ENCODE results near the gene SLC25A45. TPM values are rescaled to one million over a fixed set of nuclear protein-coding genes. Genes with fewer than 3 reads are reported as not detected.

The SLC25A45 gene
- total and polyA plus RNA-seq, 2 donors (not counting 1 experiment from before 2014, with no cell fraction given), result 0.52 to 1.5 TPM

DNA sequence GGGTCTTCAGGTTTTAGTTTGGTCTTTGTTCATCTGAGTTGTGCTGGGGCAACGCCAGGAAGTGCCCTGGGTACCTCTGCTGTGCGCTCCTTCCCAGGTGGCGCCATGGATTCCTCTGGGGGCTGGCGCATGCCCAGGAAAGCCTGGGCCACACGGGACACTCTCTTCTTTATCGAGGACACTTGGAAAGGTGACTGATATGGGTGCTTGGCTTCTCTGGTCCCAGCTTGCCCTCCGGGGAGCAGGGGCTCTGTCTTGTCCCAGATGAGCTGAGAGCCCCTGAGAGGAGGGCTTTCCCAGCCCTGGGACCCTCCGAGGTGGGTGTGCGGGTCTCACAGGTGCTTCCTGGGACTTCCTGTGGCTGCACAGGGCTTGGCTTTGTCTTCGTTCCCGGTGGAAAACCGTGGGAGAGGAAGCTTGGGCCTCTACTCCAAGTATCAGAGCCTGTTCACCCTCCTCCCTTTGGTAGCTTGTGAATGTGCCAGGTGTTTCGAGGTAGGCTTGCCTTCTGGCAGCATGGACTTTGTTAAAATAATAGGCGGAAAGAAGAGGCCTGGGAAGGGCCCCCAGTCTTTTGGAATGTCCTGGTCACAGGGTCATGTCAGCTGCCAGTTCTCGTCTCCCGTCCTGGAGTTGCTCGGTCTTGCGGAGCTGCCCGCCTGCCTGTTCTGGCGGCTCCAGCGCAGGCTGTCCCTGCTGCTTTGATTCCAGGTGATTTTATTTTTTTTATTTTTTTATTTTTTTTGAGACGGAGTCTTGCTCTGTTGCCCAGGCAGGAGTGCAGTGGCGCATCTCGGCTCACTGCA lies 30.0 kb upstream of the SLC25A45 start:
- peaks cover 12% of the 10 kb centered on the region for H3K79me2 ChIP-seq (ENCODE audit: control insufficient read depth, insufficient read depth, low read length)

DNA sequence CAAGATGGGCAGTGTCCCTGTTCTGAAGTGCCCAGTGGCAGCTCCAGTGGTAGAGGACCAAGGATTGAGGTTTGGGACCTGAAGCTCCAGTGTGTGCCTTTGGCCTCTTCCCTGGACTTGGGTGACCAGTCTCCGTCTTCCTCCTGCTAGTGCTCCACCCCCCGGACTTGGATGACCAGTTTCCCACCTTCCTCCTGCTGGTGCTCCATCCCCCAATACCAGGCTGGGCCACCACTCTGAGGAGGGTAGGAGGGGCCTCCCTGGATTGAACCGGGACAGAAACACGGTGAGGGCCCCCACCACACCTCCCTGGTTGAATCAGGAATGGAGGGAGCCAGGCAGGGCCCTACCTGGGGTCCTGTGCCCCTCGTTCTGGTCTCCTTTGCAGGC lies 29.2 kb upstream of the SLC25A45 start:
- peaks cover 3% of the 10 kb centered on the region for H3K4me1 ChIP-seq (ENCODE audit: control insufficient read depth, extremely low read depth, insufficient read depth, low read length)
- TF ChIP-seq EZH2 (IDR thresholded peaks at IDR 0.05; ENCODE audit: low read length, missing control alignments), result no peak
- TF ChIP-seq, protein P1, sequence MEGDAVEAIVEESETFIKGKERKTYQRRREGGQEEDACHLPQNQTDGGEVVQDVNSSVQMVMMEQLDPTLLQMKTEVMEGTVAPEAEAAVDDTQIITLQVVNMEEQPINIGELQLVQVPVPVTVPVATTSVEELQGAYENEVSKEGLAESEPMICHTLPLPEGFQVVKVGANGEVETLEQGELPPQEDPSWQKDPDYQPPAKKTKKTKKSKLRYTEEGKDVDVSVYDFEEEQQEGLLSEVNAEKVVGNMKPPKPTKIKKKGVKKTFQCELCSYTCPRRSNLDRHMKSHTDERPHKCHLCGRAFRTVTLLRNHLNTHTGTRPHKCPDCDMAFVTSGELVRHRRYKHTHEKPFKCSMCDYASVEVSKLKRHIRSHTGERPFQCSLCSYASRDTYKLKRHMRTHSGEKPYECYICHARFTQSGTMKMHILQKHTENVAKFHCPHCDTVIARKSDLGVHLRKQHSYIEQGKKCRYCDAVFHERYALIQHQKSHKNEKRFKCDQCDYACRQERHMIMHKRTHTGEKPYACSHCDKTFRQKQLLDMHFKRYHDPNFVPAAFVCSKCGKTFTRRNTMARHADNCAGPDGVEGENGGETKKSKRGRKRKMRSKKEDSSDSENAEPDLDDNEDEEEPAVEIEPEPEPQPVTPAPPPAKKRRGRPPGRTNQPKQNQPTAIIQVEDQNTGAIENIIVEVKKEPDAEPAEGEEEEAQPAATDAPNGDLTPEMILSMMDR (conservative IDR thresholded peaks at IDR 0.05 in 1 of 2, IDR thresholded peaks at IDR 0.05 in 1 of 2; ENCODE audit: low read depth in 1 of 2, low read length in 2 of 2), result no peak
- no peaks in the 10 kb centered on the region for H4K20me1 ChIP-seq (ENCODE audit: control insufficient read depth, extremely low read depth, insufficient read depth, low read length)
- no peaks in the 10 kb centered on the region for H3K27me3 ChIP-seq (ENCODE audit: control insufficient read depth, insufficient read depth, low read length)
- no peaks in the 10 kb centered on the region for H3K9me3 ChIP-seq (ENCODE audit: control insufficient read depth, insufficient read depth, low read depth, low read length)
- H3K9ac ChIP-seq (ENCODE audit: insufficient read depth, low read length), result no peak overlapping the region
- H3K36me3 ChIP-seq (ENCODE audit: control insufficient read depth, insufficient read depth, low read length), result peaks cover 11% of the 10 kb centered on the region
- DNase-seq (ENCODE audit: low read depth in 2 of 2), result no peak
- no peak overlapping the region for H3K27ac ChIP-seq (ENCODE audit: insufficient read depth, low read length)
- H2AFZ ChIP-seq (ENCODE audit: low read length), result no peak overlapping the region
- no peak overlapping the region for H3K4me3 ChIP-seq (replicated peaks in 1 of 4; ENCODE audit: control extremely low read depth in 1 of 4, insufficient read depth in 1 of 4, low read depth in 3 of 4, low read length in 4 of 4)
- no peak overlapping the region for H3K4me2 ChIP-seq (ENCODE audit: extremely low read depth, insufficient read depth, low read length)
- peaks cover 4% of the 10 kb centered on the region for H3K79me2 ChIP-seq (ENCODE audit: control insufficient read depth, insufficient read depth, low read length)

More for the DNA sequence above, 30.0 kb upstream of the SLC25A45 start:
- Histone ChIP-seq H3K27me3 (ENCODE audit: control insufficient read depth, insufficient read depth, low read length) (no peaks in the 10 kb centered on the region), H3K27ac (ENCODE audit: insufficient read depth, low read length) (no peak overlapping the region), H3K4me1 (ENCODE audit: control insufficient read depth, extremely low read depth, insufficient read depth, low read length) (peaks cover 11% of the 10 kb centered on the region), H4K20me1 (ENCODE audit: control insufficient read depth, extremely low read depth, insufficient read depth, low read length) (no peaks in the 10 kb centered on the region), H3K36me3 (ENCODE audit: control insufficient read depth, insufficient read depth, low read length) (peaks cover 11% of the 10 kb centered on the region), H2AFZ (ENCODE audit: low read length) (no peak overlapping the region), H3K4me3 (replicated peaks in 1 of 4; ENCODE audit: control extremely low read depth in 1 of 4, insufficient read depth in 1 of 4, low read depth in 3 of 4, low read length in 4 of 4) (no peak overlapping the region), H3K9ac (ENCODE audit: insufficient read depth, low read length) (no peak overlapping the region), H3K4me2 (ENCODE audit: extremely low read depth, insufficient read depth, low read length) (no peak overlapping the region), H3K9me3 (ENCODE audit: control insufficient read depth, insufficient read depth, low read depth, low read length) (no peaks in the 10 kb centered on the region)
- no peak for DNase-seq (ENCODE audit: low read depth in 2 of 2)
- no peak for TF ChIP-seq EZH2 (IDR thresholded peaks at IDR 0.05; ENCODE audit: low read length, missing control alignments)
- TF ChIP-seq, protein P1 (conservative IDR thresholded peaks at IDR 0.05 in 1 of 2, IDR thresholded peaks at IDR 0.05 in 1 of 2; ENCODE audit: low read depth in 1 of 2, low read length in 2 of 2), result no peak

DNA sequence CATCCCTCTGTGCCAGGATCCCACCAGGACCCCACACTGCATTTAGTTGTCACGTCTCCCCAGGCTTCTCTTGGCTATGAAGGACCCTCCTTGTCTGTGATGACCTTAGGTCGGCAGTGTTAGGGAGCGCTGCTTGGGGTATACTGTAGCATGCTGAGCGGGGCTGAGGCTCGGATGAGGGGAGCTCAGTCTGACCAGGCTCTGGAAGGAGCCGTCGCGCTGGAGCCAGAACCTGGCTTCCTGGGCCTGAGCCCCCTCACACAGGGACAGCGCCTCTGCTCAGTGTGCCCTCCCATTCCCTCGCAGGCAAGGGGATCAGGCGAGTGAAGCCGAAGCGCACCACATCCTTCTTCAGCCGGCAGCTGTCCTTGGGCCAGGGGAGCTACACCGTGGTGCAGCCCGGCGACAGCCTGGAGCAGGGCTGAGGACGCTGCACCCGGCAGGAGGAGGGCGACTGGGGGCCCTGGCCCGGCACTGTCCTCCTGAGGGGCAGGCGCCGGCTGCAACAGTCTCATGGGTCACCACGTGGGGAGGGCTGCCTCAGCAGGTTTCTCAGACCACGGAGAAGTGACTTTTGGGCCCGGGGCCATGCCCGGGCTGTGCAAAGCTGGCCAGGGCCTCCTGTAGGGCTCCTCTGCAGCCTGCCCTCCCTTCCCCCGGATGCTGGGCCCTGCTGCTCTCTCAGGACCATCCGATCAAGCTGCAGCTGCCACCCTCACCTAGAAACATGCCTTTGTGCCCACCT lies 28.7 kb upstream of the SLC25A45 start:
- no peaks in the 10 kb centered on the region for H3K9me3 ChIP-seq (ENCODE audit: control insufficient read depth, insufficient read depth, low read depth, low read length)
- H3K36me3 ChIP-seq (ENCODE audit: control insufficient read depth, insufficient read depth, low read length), result peaks cover 11% of the 10 kb centered on the region
- H3K4me1 ChIP-seq (ENCODE audit: control insufficient read depth, extremely low read depth, insufficient read depth, low read length), result no peaks in the 10 kb centered on the region
- no peak overlapping the region for H2AFZ ChIP-seq (ENCODE audit: low read length)
- H3K9ac ChIP-seq (ENCODE audit: insufficient read depth, low read length), result no peak overlapping the region
- H4K20me1 ChIP-seq (ENCODE audit: control insufficient read depth, extremely low read depth, insufficient read depth, low read length), result no peaks in the 10 kb centered on the region
- no peak overlapping the region for H3K27ac ChIP-seq (ENCODE audit: insufficient read depth, low read length)
- H3K4me3 ChIP-seq (replicated peaks in 1 of 4; ENCODE audit: control extremely low read depth in 1 of 4, insufficient read depth in 1 of 4, low read depth in 3 of 4, low read length in 4 of 4), result no peak overlapping the region
- peaks cover 1% of the 10 kb centered on the region for H3K79me2 ChIP-seq (ENCODE audit: control insufficient read depth, insufficient read depth, low read length)
- no peak for TF ChIP-seq EZH2 (IDR thresholded peaks at IDR 0.05; ENCODE audit: low read length, missing control alignments)
- TF ChIP-seq, protein P1 (conservative IDR thresholded peaks at IDR 0.05 in 1 of 2, IDR thresholded peaks at IDR 0.05 in 1 of 2; ENCODE audit: low read depth in 1 of 2, low read length in 2 of 2), result no peak
- no peaks in the 10 kb centered on the region for H3K27me3 ChIP-seq (ENCODE audit: control insufficient read depth, insufficient read depth, low read length)
- H3K4me2 ChIP-seq (ENCODE audit: extremely low read depth, insufficient read depth, low read length), result no peak overlapping the region
- no peak for DNase-seq (ENCODE audit: low read depth in 2 of 2)
